Measurements from ENCODE around the gene ALPL. TPM values are rescaled to one million over a fixed set of nuclear protein-coding genes. Genes with fewer than 3 reads are reported as not detected.

ALPL gene
- total RNA-seq, 2 donors from 2014 or later = 1.6 to 1.7 TPM

DNA sequence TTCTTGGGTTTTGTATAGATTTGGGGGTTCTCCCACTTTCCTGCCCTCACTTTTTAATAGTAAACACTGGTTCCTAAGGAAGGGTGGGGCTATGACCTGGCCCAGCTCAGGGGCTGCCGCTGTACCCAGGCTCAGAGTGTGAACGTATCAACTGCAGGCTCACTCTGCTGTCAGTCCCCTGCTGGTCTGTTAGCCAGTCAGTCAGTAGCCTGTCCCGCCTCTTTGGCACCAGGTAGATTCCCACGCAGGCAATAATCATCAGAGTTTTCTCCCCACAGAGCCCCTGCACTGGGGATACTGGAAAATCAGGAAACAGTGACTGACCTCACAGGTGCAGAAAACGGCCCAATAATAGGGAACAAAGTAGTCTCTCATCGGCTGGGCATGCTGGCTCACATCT lies 15.0 kb upstream of the ALPL start:
- Histone ChIP-seq H3K27ac (no peak overlapping the region), H3K4me3 (no peak overlapping the region), H3K27me3 (no peaks in the 10 kb centered on the region), H3K36me3 (no peaks in the 10 kb centered on the region), H3K9me3 (no peaks in the 10 kb centered on the region), H3K9ac (ENCODE audit: low read depth in 2 of 2, low read length in 2 of 2) (no peak overlapping the region), H3K4me1 (no peaks in the 10 kb centered on the region)
- DNase-seq = no peak
- intact Hi-C loops (cut with DNase I) = no loop called here
- TF ChIP-seq, protein P1, sequence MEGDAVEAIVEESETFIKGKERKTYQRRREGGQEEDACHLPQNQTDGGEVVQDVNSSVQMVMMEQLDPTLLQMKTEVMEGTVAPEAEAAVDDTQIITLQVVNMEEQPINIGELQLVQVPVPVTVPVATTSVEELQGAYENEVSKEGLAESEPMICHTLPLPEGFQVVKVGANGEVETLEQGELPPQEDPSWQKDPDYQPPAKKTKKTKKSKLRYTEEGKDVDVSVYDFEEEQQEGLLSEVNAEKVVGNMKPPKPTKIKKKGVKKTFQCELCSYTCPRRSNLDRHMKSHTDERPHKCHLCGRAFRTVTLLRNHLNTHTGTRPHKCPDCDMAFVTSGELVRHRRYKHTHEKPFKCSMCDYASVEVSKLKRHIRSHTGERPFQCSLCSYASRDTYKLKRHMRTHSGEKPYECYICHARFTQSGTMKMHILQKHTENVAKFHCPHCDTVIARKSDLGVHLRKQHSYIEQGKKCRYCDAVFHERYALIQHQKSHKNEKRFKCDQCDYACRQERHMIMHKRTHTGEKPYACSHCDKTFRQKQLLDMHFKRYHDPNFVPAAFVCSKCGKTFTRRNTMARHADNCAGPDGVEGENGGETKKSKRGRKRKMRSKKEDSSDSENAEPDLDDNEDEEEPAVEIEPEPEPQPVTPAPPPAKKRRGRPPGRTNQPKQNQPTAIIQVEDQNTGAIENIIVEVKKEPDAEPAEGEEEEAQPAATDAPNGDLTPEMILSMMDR (IDR thresholded peaks at IDR 0.05) = no peak

DNA sequence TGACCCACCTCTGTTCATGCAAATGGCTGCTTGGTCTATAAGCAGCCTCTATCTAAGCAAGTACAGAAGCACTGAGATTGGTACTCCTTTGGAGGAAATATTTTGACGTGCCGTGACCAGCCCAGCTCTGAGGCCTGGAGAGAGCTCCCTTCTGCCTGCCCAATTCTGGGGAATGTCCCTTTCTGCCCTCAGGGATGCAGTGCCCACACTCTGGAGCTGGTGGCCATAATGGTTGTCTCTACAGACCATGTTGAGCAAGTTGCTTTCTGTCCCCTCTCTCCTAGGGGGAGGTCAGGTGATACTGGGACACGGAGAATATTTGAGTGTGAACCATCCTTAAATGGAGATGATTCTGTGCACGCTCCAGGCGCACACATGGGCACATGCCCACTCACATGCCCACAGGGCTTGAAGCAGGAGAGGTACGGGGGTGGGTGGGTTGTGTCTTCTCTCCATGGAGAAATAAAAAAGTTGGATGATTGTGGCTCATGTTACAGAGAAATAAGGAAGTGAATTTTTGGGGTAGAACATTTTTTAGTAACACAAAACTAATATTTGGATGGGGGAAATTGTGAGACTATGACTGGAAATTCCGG lies 13.9 kb upstream of the ALPL start:
- no peak overlapping the region for H3K9ac ChIP-seq (ENCODE audit: low read depth in 2 of 2, low read length in 2 of 2)
- H3K4me3 ChIP-seq = no peak overlapping the region
- no peaks in the 10 kb centered on the region for H3K27me3 ChIP-seq
- H3K27ac ChIP-seq = no peak overlapping the region
- no peaks in the 10 kb centered on the region for H3K4me1 ChIP-seq
- TF ChIP-seq, protein P1 (IDR thresholded peaks at IDR 0.05) = no peak
- DNase-seq = no peak
- intact Hi-C loops (cut with DNase I) = no loop called here
- H3K9me3 ChIP-seq = no peaks in the 10 kb centered on the region
- no peaks in the 10 kb centered on the region for H3K36me3 ChIP-seq

DNA sequence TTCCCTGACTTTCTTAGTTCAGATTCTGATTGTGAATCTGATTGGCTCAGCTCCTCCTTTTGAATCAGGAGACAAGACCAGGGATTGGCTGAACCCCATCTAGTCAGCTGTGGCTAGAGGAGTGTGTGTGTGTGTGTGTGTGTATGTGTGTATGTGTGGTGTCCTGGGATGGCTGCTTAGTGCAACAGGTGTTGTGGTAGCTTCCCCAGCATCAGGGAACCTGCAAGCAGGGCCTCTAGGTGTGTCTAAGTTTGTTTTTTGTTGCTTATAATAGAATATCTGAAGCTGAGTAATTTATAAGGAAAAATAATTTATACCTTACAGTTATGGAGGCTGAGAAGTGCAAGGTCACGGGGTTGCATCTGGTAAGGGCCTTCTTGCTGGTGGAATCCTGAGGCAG lies 13.2 kb upstream of the ALPL start:
- TF ChIP-seq, protein P1 (IDR thresholded peaks at IDR 0.05) = no peak
- no peaks in the 10 kb centered on the region for H3K9me3 ChIP-seq
- no peak overlapping the region for H3K27ac ChIP-seq
- no peak overlapping the region for H3K9ac ChIP-seq (ENCODE audit: low read depth in 2 of 2, low read length in 2 of 2)
- no peak for DNase-seq
- no peaks in the 10 kb centered on the region for H3K4me1 ChIP-seq
- intact Hi-C loops (cut with DNase I) = no loop called here
- no peak overlapping the region for H3K4me3 ChIP-seq
- no peaks in the 10 kb centered on the region for H3K27me3 ChIP-seq
- no peaks in the 10 kb centered on the region for H3K36me3 ChIP-seq

DNA sequence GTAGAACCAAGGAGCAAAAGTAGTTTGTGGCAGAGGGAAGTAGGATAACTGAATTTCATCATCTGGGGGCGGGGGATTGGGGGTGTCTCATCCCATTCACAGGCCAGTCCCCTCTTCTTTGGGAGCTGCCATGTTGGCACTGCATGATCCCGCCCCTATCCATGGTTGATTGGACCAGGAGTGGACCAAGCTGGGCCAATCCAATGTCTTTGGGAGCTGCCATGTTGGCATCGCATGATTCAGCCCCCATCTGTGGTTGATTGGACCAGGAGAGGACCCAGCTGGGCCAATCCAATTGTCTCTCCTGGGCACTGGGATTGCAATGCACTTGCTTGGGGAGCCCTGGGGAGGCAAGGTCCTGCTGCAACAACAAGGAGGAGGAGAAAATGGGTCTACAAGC lies 12.3 kb upstream of the ALPL start:
- no peaks in the 10 kb centered on the region for H3K36me3 ChIP-seq
- intact Hi-C loops (cut with DNase I) = no loop called here
- H3K4me3 ChIP-seq = no peak overlapping the region
- TF ChIP-seq, protein P1 (IDR thresholded peaks at IDR 0.05) = no peak
- no peaks in the 10 kb centered on the region for H3K9me3 ChIP-seq
- H3K27me3 ChIP-seq = no peaks in the 10 kb centered on the region
- no peak overlapping the region for H3K9ac ChIP-seq (ENCODE audit: low read depth in 2 of 2, low read length in 2 of 2)
- no peaks in the 10 kb centered on the region for H3K4me1 ChIP-seq
- DNase-seq = no peak
- H3K27ac ChIP-seq = no peak overlapping the region

DNA sequence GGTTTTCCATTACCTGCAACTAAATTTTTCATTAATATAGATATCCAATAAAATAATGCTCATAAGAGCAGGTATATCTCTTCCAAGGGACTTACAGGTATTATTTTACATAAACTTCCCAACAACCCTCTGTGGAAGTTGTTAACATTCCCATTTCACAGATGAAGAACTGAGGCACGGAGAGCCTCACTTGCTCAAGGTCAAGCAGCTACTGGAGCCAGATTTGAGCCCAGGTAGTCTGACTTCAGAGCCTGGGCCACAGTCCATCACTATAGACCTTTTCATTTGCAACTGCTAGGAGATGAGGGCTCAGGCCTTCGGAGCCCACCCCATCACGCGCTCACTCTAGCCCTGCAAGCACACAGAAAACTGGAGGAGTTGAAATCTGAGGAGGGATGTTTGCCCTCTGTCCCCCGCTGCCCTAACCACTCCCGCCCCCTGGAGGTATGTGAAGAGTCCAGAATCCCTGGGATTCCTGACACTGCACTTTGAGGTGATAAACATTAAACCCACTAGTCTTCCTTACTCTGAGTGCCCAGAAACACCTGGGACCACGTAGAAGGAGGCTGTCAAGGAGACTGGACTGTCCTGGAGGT lies 11.7 kb upstream of the ALPL start:
- intact Hi-C loops (cut with DNase I) = no loop called here
- Histone ChIP-seq H3K9me3 (no peaks in the 10 kb centered on the region), H3K36me3 (no peaks in the 10 kb centered on the region), H3K9ac (ENCODE audit: low read depth in 2 of 2, low read length in 2 of 2) (no peak overlapping the region), H3K4me1 (no peaks in the 10 kb centered on the region), H3K27ac (no peak overlapping the region), H3K4me3 (no peak overlapping the region), H3K27me3 (no peaks in the 10 kb centered on the region)
- DNase-seq = no peak
- TF ChIP-seq, protein P1 (IDR thresholded peaks at IDR 0.05) = no peak
